ENCODE data around the gene CDKN2AIPNL.
A peak's percentile ranks its signal among the peaks of the same experiment; 100 is the strongest.

CDKN2AIPNL gene

DNA sequence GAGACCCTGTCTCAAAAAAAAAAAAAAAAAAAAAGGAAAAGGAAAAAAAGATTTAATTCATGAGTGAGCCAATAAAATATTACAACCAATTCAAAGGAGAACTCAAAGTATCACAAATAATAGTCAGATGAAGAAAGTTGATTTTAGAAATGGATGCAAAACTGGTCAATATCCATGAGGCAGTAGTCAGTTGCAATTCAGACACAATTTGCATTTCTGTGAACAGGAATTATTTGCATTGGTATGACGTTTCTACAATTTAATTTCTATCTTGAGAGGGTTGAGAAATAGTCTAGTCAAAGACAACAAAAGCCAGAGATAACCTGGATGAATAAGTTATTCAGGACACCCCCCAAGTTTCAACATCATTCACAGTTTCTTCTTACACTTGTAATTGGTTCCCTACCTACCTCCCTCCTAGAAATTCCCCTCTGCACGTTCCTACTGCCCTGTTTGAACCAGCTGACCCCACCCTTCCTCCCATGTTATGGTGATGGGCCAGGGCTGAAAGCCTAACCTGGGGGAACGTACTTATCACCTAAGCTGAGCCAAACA, 28.6 kb upstream of the CDKN2AIPNL start:
- TF ChIP-seq, protein P1, sequence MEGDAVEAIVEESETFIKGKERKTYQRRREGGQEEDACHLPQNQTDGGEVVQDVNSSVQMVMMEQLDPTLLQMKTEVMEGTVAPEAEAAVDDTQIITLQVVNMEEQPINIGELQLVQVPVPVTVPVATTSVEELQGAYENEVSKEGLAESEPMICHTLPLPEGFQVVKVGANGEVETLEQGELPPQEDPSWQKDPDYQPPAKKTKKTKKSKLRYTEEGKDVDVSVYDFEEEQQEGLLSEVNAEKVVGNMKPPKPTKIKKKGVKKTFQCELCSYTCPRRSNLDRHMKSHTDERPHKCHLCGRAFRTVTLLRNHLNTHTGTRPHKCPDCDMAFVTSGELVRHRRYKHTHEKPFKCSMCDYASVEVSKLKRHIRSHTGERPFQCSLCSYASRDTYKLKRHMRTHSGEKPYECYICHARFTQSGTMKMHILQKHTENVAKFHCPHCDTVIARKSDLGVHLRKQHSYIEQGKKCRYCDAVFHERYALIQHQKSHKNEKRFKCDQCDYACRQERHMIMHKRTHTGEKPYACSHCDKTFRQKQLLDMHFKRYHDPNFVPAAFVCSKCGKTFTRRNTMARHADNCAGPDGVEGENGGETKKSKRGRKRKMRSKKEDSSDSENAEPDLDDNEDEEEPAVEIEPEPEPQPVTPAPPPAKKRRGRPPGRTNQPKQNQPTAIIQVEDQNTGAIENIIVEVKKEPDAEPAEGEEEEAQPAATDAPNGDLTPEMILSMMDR (IDR thresholded peaks at IDR 0.05; ENCODE audit: insufficient read depth, low read length, missing control alignments), result no peak
- DNase-seq (ENCODE audit: low read depth, low spot score), result no peak
- CTCF ChIA-PET, result interaction anchor here (0.9 to 1.2 kb wide), 2 partner anchors 10 to 12 kb away, joined by 3 to 4 read pairs; no protein-coding TSS in a partner anchor
- POLR2A ChIA-PET, result no interaction called here
- no peak overlapping the region for H3K4me3 ChIP-seq (ENCODE audit: low read depth, low read length)

DNA sequence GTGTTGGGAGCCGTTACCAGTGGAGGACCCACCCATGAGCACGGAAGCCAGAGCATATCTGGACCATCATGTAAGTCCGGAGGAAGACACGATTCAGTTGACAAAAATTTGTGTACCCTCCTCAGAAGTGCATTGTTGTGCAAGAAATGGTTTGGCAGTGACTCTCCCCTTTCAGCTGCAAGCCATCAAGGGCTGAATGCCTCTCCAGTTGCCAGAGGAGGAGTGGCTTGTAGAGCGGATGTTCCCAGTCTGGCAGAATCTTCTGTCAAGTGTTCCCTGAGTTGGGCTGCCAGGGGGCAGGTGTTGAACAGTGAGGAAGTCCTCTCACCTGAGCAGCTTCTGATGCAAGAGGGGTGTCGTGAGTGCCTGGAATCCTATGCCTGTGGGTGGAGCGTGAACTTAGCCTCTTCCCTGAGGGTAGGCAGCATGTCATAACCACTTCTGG, 27.6 kb upstream of the CDKN2AIPNL start:
- H3K4me3 ChIP-seq (ENCODE audit: low read depth, low read length), result no peak overlapping the region
- ChIA-PET CTCF (no interaction called here), POLR2A (interaction anchor here (0.6 to 1.0 kb wide), 4 partner anchors 20 to 115 kb away, joined by 3 to 4 read pairs (median 3); partner anchors contain the start of gene CDKN2AIPNL)
- DNase-seq (ENCODE audit: low read depth, low spot score), result peak; percentile 94
- TF ChIP-seq, protein P1 (IDR thresholded peaks at IDR 0.05; ENCODE audit: insufficient read depth, low read length, missing control alignments), result no peak

DNA sequence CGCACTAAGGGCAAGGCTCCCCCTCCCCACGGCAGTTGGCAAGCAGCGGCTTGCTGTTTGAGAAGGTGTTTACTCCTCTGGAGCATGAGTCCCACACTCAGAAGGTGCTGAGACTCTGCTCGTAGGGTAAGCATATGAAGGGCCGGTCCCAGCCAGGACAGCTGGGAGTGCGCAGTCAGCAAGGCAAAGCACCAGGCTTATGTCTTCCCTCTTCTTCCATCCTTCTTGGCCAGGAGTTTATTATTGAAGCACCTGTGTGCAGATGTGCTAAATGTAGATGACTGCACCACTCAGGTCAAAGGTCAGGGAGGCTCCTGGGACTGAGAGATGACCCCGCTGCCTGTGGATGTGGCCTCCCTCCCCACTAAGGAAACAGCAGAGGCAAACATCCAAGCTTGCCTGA, 27.0 kb upstream of the CDKN2AIPNL start:
- POLR2A ChIA-PET, result interaction anchor here (0.6 to 1.0 kb wide), 5 partner anchors 13 to 76 kb away, joined by 3 to 4 read pairs (median 3); partner anchors contain the start of gene CDKN2AIPNL
- CTCF ChIA-PET, result interaction anchor here (1.0 kb wide), 1 partner anchor 148 kb away, joined by 3 read pairs; no protein-coding TSS in a partner anchor
- TF ChIP-seq, protein P1 (IDR thresholded peaks at IDR 0.05; ENCODE audit: insufficient read depth, low read length, missing control alignments), result no peak
- no peak for DNase-seq (ENCODE audit: low read depth, low spot score)
- H3K4me3 ChIP-seq (ENCODE audit: low read depth, low read length), result no peak overlapping the region

DNA sequence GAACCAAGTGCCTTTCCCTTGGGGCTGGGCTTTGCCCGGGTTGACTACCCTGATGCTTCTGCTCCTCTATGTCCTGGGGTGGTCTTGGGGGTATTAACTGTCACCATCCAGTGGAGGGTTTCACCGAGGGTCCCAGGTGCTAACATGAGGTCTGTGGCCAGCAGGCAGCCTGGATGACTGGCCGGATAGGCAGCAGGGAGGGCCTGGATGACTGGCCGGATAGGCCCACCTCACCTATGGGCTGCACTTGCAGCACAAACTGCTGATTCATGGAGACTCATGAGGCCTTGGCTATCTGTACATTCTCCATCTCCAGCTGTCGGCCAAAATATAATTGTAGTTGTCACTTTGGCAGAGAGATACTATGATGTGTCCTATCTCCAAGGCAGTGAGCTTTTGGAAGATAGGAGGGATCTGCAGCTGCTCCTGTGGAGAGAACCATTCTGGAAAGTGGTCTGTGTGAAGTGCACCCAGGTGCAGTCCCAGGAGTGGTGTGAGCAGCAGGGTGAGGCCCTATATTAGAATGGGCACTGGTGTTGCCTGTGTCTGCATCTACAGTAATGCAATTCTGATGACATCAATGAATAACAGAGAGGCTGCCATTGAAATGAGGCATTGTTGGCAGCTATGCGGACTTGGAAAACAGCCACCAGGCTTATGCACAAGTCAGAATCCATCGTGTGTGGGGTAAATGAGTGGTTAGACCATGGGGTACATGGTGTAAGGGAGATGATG, 26.3 kb upstream of the CDKN2AIPNL start:
- H3K4me3 ChIP-seq (ENCODE audit: low read depth, low read length), result no peak overlapping the region
- TF ChIP-seq, protein P1 (IDR thresholded peaks at IDR 0.05; ENCODE audit: insufficient read depth, low read length, missing control alignments), result no peak
- ChIA-PET POLR2A (interaction anchor here (0.6 to 0.7 kb wide), 2 partner anchors 14 to 29 kb away, joined by 3 read pairs; no protein-coding TSS in a partner anchor), CTCF (interaction anchor here (1.0 to 1.2 kb wide), 2 partner anchors 34 to 149 kb away, joined by 3 read pairs; no protein-coding TSS in a partner anchor)
- peak; percentile 75 for DNase-seq (ENCODE audit: low read depth, low spot score)

DNA sequence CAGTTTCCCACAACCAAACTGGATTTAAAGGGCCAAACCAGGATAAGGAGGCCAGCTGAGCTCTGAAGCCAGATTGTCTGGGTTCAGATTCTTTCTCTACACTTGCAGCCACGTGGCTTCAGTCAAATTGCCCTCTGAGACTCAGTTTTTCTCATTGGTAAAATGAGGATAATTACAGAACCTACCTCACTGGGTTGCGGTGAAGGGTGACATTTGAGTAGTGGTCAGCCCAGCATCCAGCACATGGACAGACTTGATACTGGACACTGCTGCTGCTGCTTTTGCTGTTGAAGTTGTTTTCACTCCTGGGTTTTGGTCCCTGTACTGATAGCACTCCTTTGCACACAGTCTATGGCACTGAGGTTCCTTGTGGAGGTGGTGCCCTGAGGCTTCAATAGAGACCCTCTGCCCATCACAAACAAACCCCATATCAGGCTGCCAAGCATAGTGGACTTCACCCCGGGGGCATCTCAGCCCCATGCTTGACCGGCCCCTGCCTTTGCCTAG, 25.7 kb upstream of the CDKN2AIPNL start:
- TF ChIP-seq, protein P1 (IDR thresholded peaks at IDR 0.05; ENCODE audit: insufficient read depth, low read length, missing control alignments), result no peak
- POLR2A ChIA-PET, result no interaction called here
- no peak for DNase-seq (ENCODE audit: low read depth, low spot score)

More for the DNA sequence above, 25.7 kb upstream of the CDKN2AIPNL start:
- CTCF ChIA-PET, result interaction anchor here (1.0 to 1.2 kb wide), 3 partner anchors 35 to 150 kb away, joined by 3 read pairs; no protein-coding TSS in a partner anchor
- no peak overlapping the region for H3K4me3 ChIP-seq (ENCODE audit: low read depth, low read length)
